ENCODE results near the gene TCF25. TPM values are rescaled to one million over a fixed set of nuclear protein-coding genes. Genes with fewer than 3 reads are reported as not detected.
"Not testable (repeated sequence)": the region's sequence is repeated elsewhere in the genome, so short reads cannot be mapped to it uniquely, and the experiment has no call there.

Gene TCF25
- total and polyA plus RNA-seq, 2 donors (not counting 1 experiment from before 2014, with no cell fraction given), result 150 to 176 TPM

DNA sequence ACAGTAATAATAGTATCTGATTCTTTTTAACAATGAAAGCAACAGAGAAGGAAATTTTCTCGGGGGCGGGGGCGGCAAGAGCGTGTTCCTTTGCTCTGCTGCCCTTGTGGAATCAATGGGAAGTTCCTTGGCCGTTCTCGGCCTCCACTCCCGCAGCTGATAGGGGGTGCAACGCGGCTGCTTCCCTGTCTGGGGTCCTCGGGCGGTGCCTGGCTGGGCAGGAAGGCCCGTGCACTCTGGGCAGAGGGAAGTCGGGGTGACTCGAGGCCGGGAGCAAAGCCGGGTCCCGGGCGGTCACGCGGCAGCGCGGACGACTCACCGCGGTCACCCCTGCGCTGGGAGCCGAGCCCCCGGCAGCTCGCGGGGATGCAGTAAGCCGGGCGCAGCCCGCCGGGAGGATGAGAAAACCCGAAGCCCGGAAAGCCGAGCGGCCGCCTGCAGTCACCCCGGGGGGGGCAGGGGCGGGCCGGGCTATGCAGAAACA, 52.2 kb downstream of the TCF25 start:
- Histone ChIP-seq H3K36me3 (ENCODE audit: control insufficient read depth, insufficient read depth, low read length) (peaks cover 4% of the 10 kb centered on the region), H3K79me2 (ENCODE audit: control insufficient read depth, insufficient read depth, low read length) (peaks cover 46% of the 10 kb centered on the region), H3K4me1 (ENCODE audit: control insufficient read depth, extremely low read depth, insufficient read depth, low read length) (peaks cover 16% of the 10 kb centered on the region), H3K4me3 (replicated peaks in 1 of 4; ENCODE audit: control extremely low read depth in 1 of 4, insufficient read depth in 1 of 4, low read depth in 3 of 4, low read length in 4 of 4) (peak overlapping the region; percentile 55 to 82 (median 79)), H3K27ac (ENCODE audit: insufficient read depth, low read length) (peak overlapping the region; percentile 58), H4K20me1 (ENCODE audit: control insufficient read depth, extremely low read depth, insufficient read depth, low read length) (no peaks in the 10 kb centered on the region), H3K9ac (ENCODE audit: insufficient read depth, low read length) (no peak overlapping the region), H3K9me3 (ENCODE audit: control insufficient read depth, insufficient read depth, low read depth, low read length) (no peaks in the 10 kb centered on the region), H3K4me2 (ENCODE audit: extremely low read depth, insufficient read depth, low read length) (peak overlapping the region; percentile 94), H3K27me3 (ENCODE audit: control insufficient read depth, insufficient read depth, low read length) (no peaks in the 10 kb centered on the region), H2AFZ (ENCODE audit: low read length) (no peak overlapping the region)
- TF ChIP-seq CTCF (conservative IDR thresholded peaks at IDR 0.05 in 1 of 2, IDR thresholded peaks at IDR 0.05 in 1 of 2; ENCODE audit: low read depth in 1 of 2, low read length in 2 of 2) (peak in 1 of 2 donors; percentile 13), EZH2 (IDR thresholded peaks at IDR 0.05; ENCODE audit: low read length, missing control alignments) (no peak)
- DNase-seq (ENCODE audit: low read depth in 2 of 2), result peak in 1 of 2 donors; percentile 20

DNA sequence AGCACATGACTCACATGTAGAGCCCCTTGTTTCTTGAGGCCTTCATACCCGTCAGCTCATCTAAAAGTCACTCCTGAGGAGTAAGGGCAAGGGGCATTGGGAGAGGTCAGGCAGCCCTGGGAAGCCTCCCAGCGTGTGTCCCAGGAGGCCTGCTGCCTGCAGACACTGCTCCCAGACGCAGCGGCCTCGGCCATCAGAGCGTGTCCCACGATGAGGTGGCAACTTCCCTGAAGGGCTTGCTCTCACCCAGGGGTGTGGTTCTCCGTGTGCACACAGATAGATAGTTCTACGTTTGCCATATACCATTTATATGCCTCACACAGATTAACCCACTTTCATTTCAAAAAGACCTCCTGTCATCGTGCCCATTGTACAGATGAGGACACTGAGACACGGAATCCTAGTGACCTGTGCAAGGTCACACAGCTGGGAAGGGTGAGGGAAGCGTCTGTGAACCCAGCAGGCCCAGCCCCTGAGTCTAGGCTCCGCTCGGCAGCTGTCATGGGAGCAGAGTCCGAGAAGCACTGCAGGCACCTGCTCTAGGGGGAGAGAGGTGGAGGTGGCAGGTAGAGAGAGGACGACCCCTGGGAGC, 58.0 kb downstream of the TCF25 start:
- no peak for DNase-seq (ENCODE audit: low read depth in 2 of 2)

DNA sequence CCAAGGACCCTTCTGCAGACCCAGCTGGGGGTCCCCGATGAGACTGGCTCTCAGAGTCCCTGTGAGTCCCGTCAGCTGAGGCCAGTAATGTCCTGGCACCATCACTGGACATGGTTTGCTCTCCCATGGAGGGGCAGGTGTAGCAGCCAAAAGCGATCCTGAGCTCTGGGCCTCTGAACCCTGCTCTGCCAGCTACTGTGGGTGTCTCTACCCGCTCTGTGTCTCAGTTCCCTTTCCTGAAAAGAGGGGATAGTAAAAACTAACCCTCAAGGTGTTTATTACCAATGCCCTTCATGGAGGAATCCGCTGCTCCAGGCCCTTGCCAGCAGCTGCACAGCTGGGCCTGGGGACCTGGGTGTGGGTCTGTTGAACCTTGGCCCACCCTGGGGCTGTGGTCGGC, 58.6 kb downstream of the TCF25 start:
- H3K36me3 ChIP-seq (ENCODE audit: control insufficient read depth, insufficient read depth, low read length), result peaks cover 46% of the 10 kb centered on the region

More for the DNA sequence above, 58.0 kb downstream of the TCF25 start:
- H3K36me3 ChIP-seq (ENCODE audit: control insufficient read depth, insufficient read depth, low read length), result peaks cover 42% of the 10 kb centered on the region
- H3K27ac ChIP-seq (ENCODE audit: insufficient read depth, low read length), result no peak overlapping the region
- H3K4me3 ChIP-seq (replicated peaks in 1 of 4; ENCODE audit: control extremely low read depth in 1 of 4, insufficient read depth in 1 of 4, low read depth in 3 of 4, low read length in 4 of 4), result no peak overlapping the region
- no peaks in the 10 kb centered on the region for H3K9me3 ChIP-seq (ENCODE audit: control insufficient read depth, insufficient read depth, low read depth, low read length)
- H3K9ac ChIP-seq (ENCODE audit: insufficient read depth, low read length), result no peak overlapping the region
- peaks cover 25% of the 10 kb centered on the region for H3K79me2 ChIP-seq (ENCODE audit: control insufficient read depth, insufficient read depth, low read length)
- no peak overlapping the region for H2AFZ ChIP-seq (ENCODE audit: low read length)
- no peak for TF ChIP-seq EZH2 (IDR thresholded peaks at IDR 0.05; ENCODE audit: low read length, missing control alignments)
- no peak for TF ChIP-seq CTCF (conservative IDR thresholded peaks at IDR 0.05 in 1 of 2, IDR thresholded peaks at IDR 0.05 in 1 of 2; ENCODE audit: low read depth in 1 of 2, low read length in 2 of 2)
- no peaks in the 10 kb centered on the region for H3K27me3 ChIP-seq (ENCODE audit: control insufficient read depth, insufficient read depth, low read length)
- no peak overlapping the region for H3K4me2 ChIP-seq (ENCODE audit: extremely low read depth, insufficient read depth, low read length)
- H4K20me1 ChIP-seq (ENCODE audit: control insufficient read depth, extremely low read depth, insufficient read depth, low read length), result no peaks in the 10 kb centered on the region
- no peaks in the 10 kb centered on the region for H3K4me1 ChIP-seq (ENCODE audit: control insufficient read depth, extremely low read depth, insufficient read depth, low read length)

DNA sequence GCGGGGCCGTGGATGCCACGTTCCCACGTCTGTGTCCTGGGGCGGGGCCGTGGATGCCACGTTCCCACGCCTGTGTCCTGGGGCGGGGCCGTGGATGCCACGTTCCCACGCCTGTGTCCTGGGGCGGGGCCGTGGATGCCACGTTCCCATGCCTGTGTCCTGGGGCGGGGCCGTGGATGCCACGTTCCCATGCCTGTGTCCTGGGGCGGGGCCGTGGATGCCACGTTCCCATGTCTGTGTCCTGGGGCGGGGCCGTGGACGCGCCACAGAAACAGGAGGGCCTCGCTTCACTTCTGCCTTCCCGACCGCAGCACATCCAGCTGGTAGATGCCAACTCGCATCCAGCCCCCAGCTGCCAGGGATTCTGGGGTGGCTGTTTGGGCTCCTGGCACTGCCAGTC, 60.6 kb downstream of the TCF25 start:
- H3K9ac ChIP-seq (ENCODE audit: insufficient read depth, low read length); H3K27me3 ChIP-seq (ENCODE audit: control insufficient read depth, insufficient read depth, low read length); H3K79me2 ChIP-seq (ENCODE audit: control insufficient read depth, insufficient read depth, low read length); H2AFZ ChIP-seq (ENCODE audit: low read length); H3K9me3 ChIP-seq (ENCODE audit: control insufficient read depth, insufficient read depth, low read depth, low read length); DNase-seq (ENCODE audit: low read depth in 2 of 2); H3K4me3 ChIP-seq (replicated peaks in 1 of 4; ENCODE audit: control extremely low read depth in 1 of 4, insufficient read depth in 1 of 4, low read depth in 3 of 4, low read length in 4 of 4); H3K4me2 ChIP-seq (ENCODE audit: extremely low read depth, insufficient read depth, low read length); H3K4me1 ChIP-seq (ENCODE audit: control insufficient read depth, extremely low read depth, insufficient read depth, low read length); H4K20me1 ChIP-seq (ENCODE audit: control insufficient read depth, extremely low read depth, insufficient read depth, low read length); H3K27ac ChIP-seq (ENCODE audit: insufficient read depth, low read length): not testable (repeated sequence)
- peaks cover 44% of the 10 kb centered on the region for H3K36me3 ChIP-seq (ENCODE audit: control insufficient read depth, insufficient read depth, low read length)

More for the DNA sequence above, 58.6 kb downstream of the TCF25 start:
- H3K27ac ChIP-seq (ENCODE audit: insufficient read depth, low read length), result no peak overlapping the region
- H3K79me2 ChIP-seq (ENCODE audit: control insufficient read depth, insufficient read depth, low read length), result peaks cover 23% of the 10 kb centered on the region
- no peaks in the 10 kb centered on the region for H3K9me3 ChIP-seq (ENCODE audit: control insufficient read depth, insufficient read depth, low read depth, low read length)
- DNase-seq (ENCODE audit: low read depth in 2 of 2), result no peak
- no peaks in the 10 kb centered on the region for H4K20me1 ChIP-seq (ENCODE audit: control insufficient read depth, extremely low read depth, insufficient read depth, low read length)
- no peaks in the 10 kb centered on the region for H3K4me1 ChIP-seq (ENCODE audit: control insufficient read depth, extremely low read depth, insufficient read depth, low read length)
- no peak overlapping the region for H3K4me2 ChIP-seq (ENCODE audit: extremely low read depth, insufficient read depth, low read length)
- TF ChIP-seq CTCF (conservative IDR thresholded peaks at IDR 0.05 in 1 of 2, IDR thresholded peaks at IDR 0.05 in 1 of 2; ENCODE audit: low read depth in 1 of 2, low read length in 2 of 2) (no peak), EZH2 (IDR thresholded peaks at IDR 0.05; ENCODE audit: low read length, missing control alignments) (no peak)
- H2AFZ ChIP-seq (ENCODE audit: low read length), result no peak overlapping the region
- no peak overlapping the region for H3K9ac ChIP-seq (ENCODE audit: insufficient read depth, low read length)
- no peaks in the 10 kb centered on the region for H3K27me3 ChIP-seq (ENCODE audit: control insufficient read depth, insufficient read depth, low read length)
- no peak overlapping the region for H3K4me3 ChIP-seq (replicated peaks in 1 of 4; ENCODE audit: control extremely low read depth in 1 of 4, insufficient read depth in 1 of 4, low read depth in 3 of 4, low read length in 4 of 4)
